Gastroesophageal sphincter (tissue), 4 donors: Measurements from ENCODE around the gene APOOL. TPM values are rescaled to one million over a fixed set of nuclear protein-coding genes. Genes with fewer than 3 reads are reported as not detected.

Experiments used
- ATAC-seq: fragments of 150-250 bp; one replicate; pipeline ENCODE4 v1.9.1; 2016; ENCODE audit warnings: mild to moderate bottlenecking, moderate library complexity
- H3K27ac ChIP-seq, 4 donors: fragments of 200-600 bp; sonication (generic) in 3 of 4; 1 replicate in 3 of 4; 2 replicates in 1 of 4; pipeline ENCODE4 v1.5.1; 2016 to 2019
- H3K27me3 ChIP-seq: fragments of 200-600 bp; sonication (generic); one replicate; pipeline ENCODE4 v1.5.1; 2019
- H3K36me3 ChIP-seq, 2 donors: fragments of 200-600 bp; sonication (generic); one replicate each; pipeline ENCODE4 v1.5.1; 2019; ENCODE audit warnings: control low read depth in 1 of 2
- H3K4me1 ChIP-seq, 3 donors: fragments of 200-600 bp; sonication (generic); 1 replicate in 2 of 3; 2 replicates in 1 of 3; pipeline ENCODE4 v1.5.1; 2016 to 2019; ENCODE audit warnings: control low read depth in 2 of 3
- H3K4me3 ChIP-seq, 2 donors: fragments of 200-600 bp; sonication (generic); one replicate each; pipeline ENCODE4 v1.5.1; 2019; ENCODE audit warnings: mild to moderate bottlenecking in 1 of 2, moderate library complexity in 1 of 2
- H3K9me3 ChIP-seq, 3 donors: fragments of 200-600 bp; sonication (generic); one replicate each; pipeline ENCODE4 v1.5.1; 2017 to 2019; ENCODE audit warnings: control low read depth in 2 of 3
- EP300 ChIP-seq: sonication (generic); formaldehyde crosslinking; IDR thresholded peaks from one replicate; pipeline ENCODE4 v1.6.1; 2017; ENCODE audit warnings: antibody characterized with exemption, mild to moderate bottlenecking
- POLR2A ChIP-seq, 2 donors: fragments of 450-650 bp; IDR thresholded peaks; one replicate each; pipeline ENCODE4 v1.6.1; 2017; ENCODE audit warnings: antibody characterized with exemption in 2 of 2, mild to moderate bottlenecking in 2 of 2, moderate library complexity in 1 of 2
- POLR2AphosphoS5 ChIP-seq: sonication (generic); formaldehyde crosslinking; IDR thresholded peaks from one replicate; pipeline ENCODE4 v1.6.1; 2017; ENCODE audit warnings: antibody characterized with exemption
- WGBS, 2 donors: methylation state at CpG; one replicate each; pipeline ENCODE4 v1.1.5; 2018; ENCODE audit warnings: low coverage in 1 of 2; 5-methylcytosine and 5-hydroxymethylcytosine counted together
- total RNA-seq, 4 donors: library from RNA; depleted of rRNA; stranded (reverse); fragments of >200 nt; gene quantifications; one replicate each; pipeline ENCODE4 v1.1.0, GENCODE V29; 2016
- TF ChIP-seq, protein P1 (sequence below), 4 experiments: fragments of 200-600 bp in 2 of 4; fragments of 450-650 bp in 2 of 4; sonication (generic) in 1 of 4; IDR thresholded peaks; one replicate each; pipeline ENCODE4 v1.5.1; 2017 to 2019; ENCODE audit warnings: antibody characterized with exemption in 4 of 4, mild to moderate bottlenecking in 2 of 4, moderate library complexity in 2 of 4

The APOOL gene
- total RNA-seq, 4 donors from 2014 or later, result 20.5 to 34.7 (median 24.3) TPM

GRCh38 chrX:85115252-85115651 lies 111.6 kb downstream of the APOOL start:
- ATAC-seq, result no peak
- 0 to 33% methylated on average over 1 of the region's 1 CpG for WGBS, 2 donors
- no peak overlapping the region for H3K27ac ChIP-seq
- H3K36me3 ChIP-seq, result no peaks in the 10 kb centered on the region
- H3K4me1 ChIP-seq, result no peaks in the 10 kb centered on the region
- no peak for TF ChIP-seq POLR2AphosphoS5
- TF ChIP-seq, protein P1, sequence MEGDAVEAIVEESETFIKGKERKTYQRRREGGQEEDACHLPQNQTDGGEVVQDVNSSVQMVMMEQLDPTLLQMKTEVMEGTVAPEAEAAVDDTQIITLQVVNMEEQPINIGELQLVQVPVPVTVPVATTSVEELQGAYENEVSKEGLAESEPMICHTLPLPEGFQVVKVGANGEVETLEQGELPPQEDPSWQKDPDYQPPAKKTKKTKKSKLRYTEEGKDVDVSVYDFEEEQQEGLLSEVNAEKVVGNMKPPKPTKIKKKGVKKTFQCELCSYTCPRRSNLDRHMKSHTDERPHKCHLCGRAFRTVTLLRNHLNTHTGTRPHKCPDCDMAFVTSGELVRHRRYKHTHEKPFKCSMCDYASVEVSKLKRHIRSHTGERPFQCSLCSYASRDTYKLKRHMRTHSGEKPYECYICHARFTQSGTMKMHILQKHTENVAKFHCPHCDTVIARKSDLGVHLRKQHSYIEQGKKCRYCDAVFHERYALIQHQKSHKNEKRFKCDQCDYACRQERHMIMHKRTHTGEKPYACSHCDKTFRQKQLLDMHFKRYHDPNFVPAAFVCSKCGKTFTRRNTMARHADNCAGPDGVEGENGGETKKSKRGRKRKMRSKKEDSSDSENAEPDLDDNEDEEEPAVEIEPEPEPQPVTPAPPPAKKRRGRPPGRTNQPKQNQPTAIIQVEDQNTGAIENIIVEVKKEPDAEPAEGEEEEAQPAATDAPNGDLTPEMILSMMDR (IDR thresholded peaks at IDR 0.05), result no peak
- no peak for TF ChIP-seq POLR2A (IDR thresholded peaks at IDR 0.05)
- no peak for TF ChIP-seq EP300
- no peak overlapping the region for H3K4me3 ChIP-seq
- H3K9me3 ChIP-seq, result no peaks in the 10 kb centered on the region
- H3K27me3 ChIP-seq, result no peaks in the 10 kb centered on the region

DNA sequence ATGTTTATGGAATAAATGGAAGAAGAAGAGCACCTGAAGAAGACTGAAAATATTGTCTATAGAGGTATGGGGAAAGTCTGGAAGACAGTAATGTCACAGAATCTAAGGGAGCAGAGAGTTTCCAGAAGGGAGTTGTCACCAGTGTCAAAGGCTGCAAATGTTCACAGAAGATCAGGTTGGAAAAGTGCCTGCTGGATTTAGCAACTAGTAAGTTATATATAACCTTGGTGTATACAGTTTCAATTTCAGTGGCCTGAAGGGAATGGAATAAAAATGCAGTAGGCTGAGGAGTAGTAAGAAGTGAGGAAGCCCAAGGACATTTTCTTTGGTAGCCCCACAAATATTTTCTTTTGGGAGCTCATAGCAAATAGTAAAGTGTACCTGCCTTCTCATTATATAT lies 132.7 kb downstream of the APOOL start:
- no peaks in the 10 kb centered on the region for H3K4me1 ChIP-seq
- TF ChIP-seq POLR2AphosphoS5 (no peak), POLR2A (IDR thresholded peaks at IDR 0.05) (no peak), EP300 (no peak)
- TF ChIP-seq, protein P1 (IDR thresholded peaks at IDR 0.05), result no peak
- no peaks in the 10 kb centered on the region for H3K9me3 ChIP-seq
- no peaks in the 10 kb centered on the region for H3K36me3 ChIP-seq
- H3K27me3 ChIP-seq, result no peaks in the 10 kb centered on the region
- no peak overlapping the region for H3K27ac ChIP-seq
- no peak for ATAC-seq
- H3K4me3 ChIP-seq, result no peak overlapping the region

GRCh38 chrX:85139422-85139821 lies 135.7 kb downstream of the APOOL start:
- no peak for ATAC-seq
- Histone ChIP-seq H3K4me3 (no peak overlapping the region), H3K4me1 (no peaks in the 10 kb centered on the region), H3K27ac (no peak overlapping the region), H3K9me3 (no peaks in the 10 kb centered on the region), H3K36me3 (no peaks in the 10 kb centered on the region), H3K27me3 (no peaks in the 10 kb centered on the region)
- WGBS, 2 donors, result 100% methylated on average over 1 of the region's 1 CpG
- TF ChIP-seq POLR2A (IDR thresholded peaks at IDR 0.05) (no peak), EP300 (no peak), POLR2AphosphoS5 (no peak)
- TF ChIP-seq, protein P1 (IDR thresholded peaks at IDR 0.05), result no peak

GRCh38 chrX:85140964-85141363 lies 137.3 kb downstream of the APOOL start:
- Histone ChIP-seq H3K4me1 (no peaks in the 10 kb centered on the region), H3K9me3 (no peaks in the 10 kb centered on the region), H3K27me3 (no peaks in the 10 kb centered on the region), H3K4me3 (no peak overlapping the region), H3K36me3 (no peaks in the 10 kb centered on the region), H3K27ac (no peak overlapping the region)
- no peak for ATAC-seq
- WGBS, 2 donors, result 60% methylated on average over 1 of the region's 1 CpG; no CpG with 5 or more reads in 1 of the 2 donors
- TF ChIP-seq, protein P1 (IDR thresholded peaks at IDR 0.05), result no peak
- TF ChIP-seq EP300, result no peak

Other genes starting within 250 kb of the APOOL start
- not detected for gene SATL1, start 239.9 kb downstream of the APOOL start, total RNA-seq
- gene ZNF711, start 240.1 kb downstream of the APOOL start, total RNA-seq, result 1 to 10 TPM in 3 of 4 donors, under 1 TPM in 1; 0.96 to 1.9 (median 1.1) TPM